Right renal cortex interstitium (tissue), 3 donors: ENCODE data around the gene EIF1AD. TPM values are rescaled to one million over a fixed set of nuclear protein-coding genes. Genes with fewer than 3 reads are reported as not detected.

Source experiments
- polyA plus RNA-seq, 3 donors: library from polyadenylated mRNA; unstranded; fragments of 120-200 nt; gene quantifications; one replicate each; pipeline ENCODE4 v1.2.1, GENCODE V29; 2013; ENCODE audit not compliant: insufficient read length in 3 of 3

Gene EIF1AD
- polyA plus RNA-seq, 3 donors, result 25.8 to 31.3 (median 29.9) TPM

Other genes with a start within 250 kb of the EIF1AD start
- gene AP5B1, start 221.2 kb downstream of the EIF1AD start, polyA plus RNA-seq, result 1 to 10 TPM; 5.3 to 6.3 (median 5.5) TPM
- 10 to 100 TPM in 2 of 3 donors, 1 to 10 TPM in 1; 9.3 to 12.8 (median 12.6) TPM for gene OVOL1, start 215.1 kb downstream of the EIF1AD start, polyA plus RNA-seq
- 1 to 10 TPM; 1.3 to 2.7 (median 1.6) TPM for gene SNX32, start 168.2 kb downstream of the EIF1AD start, polyA plus RNA-seq
- gene CFL1, start 144.0 kb downstream of the EIF1AD start, polyA plus RNA-seq, result 100 to 1,000 TPM; 744 to 846 (median 760) TPM
- 10 to 100 TPM; 43.5 to 50.8 (median 48.1) TPM for gene MUS81, start 141.7 kb downstream of the EIF1AD start, polyA plus RNA-seq
- gene EFEMP2, start 129.4 kb downstream of the EIF1AD start, polyA plus RNA-seq, result 10 to 100 TPM; 95.8 to 98.0 (median 96.3) TPM
- gene CTSW, start 122.3 kb downstream of the EIF1AD start, polyA plus RNA-seq, result 1 to 10 TPM; 1.0 to 1.2 (median 1.2) TPM
- 10 to 100 TPM; 90.0 to 97.3 (median 94.2) TPM for gene FIBP, start 113.7 kb downstream of the EIF1AD start, polyA plus RNA-seq
- gene CCDC85B, start 111.5 kb downstream of the EIF1AD start, polyA plus RNA-seq, result 1 to 10 TPM; 6.7 to 8.3 (median 8.0) TPM
- gene FOSL1, start 101.8 kb downstream of the EIF1AD start, polyA plus RNA-seq, result under 1 TPM in 1 of 3 donors, not detected in 2; 0.11 TPM
- gene C11orf68, start 83.1 kb downstream of the EIF1AD start, polyA plus RNA-seq, result 10 to 100 TPM; 33.8 to 38.1 (median 36.0) TPM
- gene DRAP1, start 82.7 kb downstream of the EIF1AD start, polyA plus RNA-seq, result 10 to 100 TPM; 65.8 to 84.6 (median 75.8) TPM
- not detected for gene TSGA10IP, start 56.7 kb downstream of the EIF1AD start, polyA plus RNA-seq
- 10 to 100 TPM; 42.9 to 43.7 (median 43.2) TPM for gene SART1, start 40.4 kb downstream of the EIF1AD start, polyA plus RNA-seq
- gene BANF1, start 346 bp upstream of the EIF1AD start, polyA plus RNA-seq, result 100 to 1,000 TPM; 263 to 275 (median 271) TPM
- gene CST6, start 9.9 kb upstream of the EIF1AD start, polyA plus RNA-seq, result not detected
- gene CATSPER1, start 24.3 kb upstream of the EIF1AD start, polyA plus RNA-seq, result not detected
- 1 to 10 TPM; 4.0 to 4.6 (median 4.0) TPM for gene GAL3ST3, start 47.0 kb upstream of the EIF1AD start, polyA plus RNA-seq
- 100 to 1,000 TPM; 255 to 281 (median 256) TPM for gene SF3B2, start 50.2 kb upstream of the EIF1AD start, polyA plus RNA-seq
- gene PACS1, start 68.1 kb upstream of the EIF1AD start, polyA plus RNA-seq, result 10 to 100 TPM; 44.0 to 50.8 (median 45.6) TPM